ENCODE results near the gene ZNF415. TPM values are rescaled to one million over a fixed set of nuclear protein-coding genes. Genes with fewer than 3 reads are reported as not detected.

Gene ZNF415
- total and polyA plus RNA-seq, 9 of the 15 experiments (the other 6 are each of a cell fraction or from before 2014, with no cell fraction given) = 0.06 to 0.82 (median 0.14) TPM; not detected in 2

- TF ChIP-seq DEAF1 (CRISPR knock-in tag; IDR thresholded peaks at IDR 0.05) = no peak
- TF ChIP-seq MAFF (IDR thresholded peaks at IDR 0.05; ENCODE audit: low read length) = no peak
- peak; percentile 44; the same call in 1 of the 2 replicates for TF ChIP-seq ELF1 (tag; IDR thresholded peaks at IDR 0.05)
- no peak for TF ChIP-seq PCBP2 (IDR thresholded peaks at IDR 0.05; ENCODE audit: low read depth, low read length, poor library complexity, severe bottlenecking)
- no peak for TF ChIP-seq CHD1 (IDR thresholded peaks at IDR 0.05; ENCODE audit: low read length)
- TF ChIP-seq RBFOX2 (IDR thresholded peaks at IDR 0.05; ENCODE audit: low read depth, low read length) = peak; percentile 34; the same call in 1 of the 2 replicates
- peak; percentile 58; the same call in 1 of the 2 replicates for TF ChIP-seq ZNF175 (CRISPR knock-in tag; IDR thresholded peaks at IDR 0.05; ENCODE audit: low read depth)
- TF ChIP-seq ZNF121 (CRISPR knock-in tag; conservative IDR thresholded peaks at IDR 0.05) = no peak
- no peak for TF ChIP-seq RBBP5 (IDR thresholded peaks at IDR 0.05; ENCODE audit: borderline replicate concordance, insufficient read depth, low read length, poor library complexity, severe bottlenecking)
- TF ChIP-seq ZNF212 (CRISPR knock-in tag; IDR thresholded peaks at IDR 0.05) = no peak
- no peak for TF ChIP-seq ZNF551 (CRISPR knock-in tag; IDR thresholded peaks at IDR 0.05)
- no peak for TF ChIP-seq GABPB2 (CRISPR knock-in tag; conservative IDR thresholded peaks at IDR 0.05)
- peak; percentile 67; the same call in 1 of the 2 replicates for TF ChIP-seq SP1 (CRISPR knock-in tag; IDR thresholded peaks at IDR 0.05)
- TF ChIP-seq RBM34 (IDR thresholded peaks at IDR 0.05; ENCODE audit: borderline replicate concordance, insufficient read depth, low read length) = no peak
- TF ChIP-seq CUX1 (CRISPR knock-in tag; IDR thresholded peaks at IDR 0.05) = no peak
- TF ChIP-seq FOS (IDR thresholded peaks at IDR 0.05; ENCODE audit: extremely low read depth, insufficient read length) = no peak
- no peak for TF ChIP-seq SRSF3 (IDR thresholded peaks at IDR 0.05; ENCODE audit: insufficient read depth, low read length)
- TF ChIP-seq U2AF1 (optimal IDR thresholded peaks at IDR 0.05; ENCODE audit: low read depth, low read length) = no peak
- TF ChIP-seq MCM2 (IDR thresholded peaks at IDR 0.05; ENCODE audit: low read depth) = no peak
- no peak for TF ChIP-seq ZHX1 (conservative IDR thresholded peaks at IDR 0.05; ENCODE audit: low read length)
Measured at GRCh38 chr19:53161123-53161522, 28.4 kb upstream of the ZNF415 start (continued).

Measured in K562 (cell line).